H1 (cell line): ENCODE data around the gene USP53. TPM values are rescaled to one million over a fixed set of nuclear protein-coding genes. Genes with fewer than 3 reads are reported as not detected.

ENCODE experiments used
- BACH1 ChIP-seq: IDR thresholded peaks from 2 replicates; pipeline ENCODE4 v1.6.1; 2012; ENCODE audit warnings: low read length, improper control_type of control experiment
- BCL11A ChIP-seq, 2 experiments: IDR thresholded peaks; one replicate each; pipeline ENCODE4 v1.6.1; 2011; ENCODE audit warnings: low read depth in 2 of 2, low read length in 2 of 2, mild to moderate bottlenecking in 2 of 2
- CHD1 ChIP-seq: IDR thresholded peaks from 2 replicates; pipeline ENCODE4 v1.6.1; 2012; ENCODE audit warnings: low read depth, low read length, improper control_type of control experiment
- JUN ChIP-seq: IDR thresholded peaks from 2 replicates; pipeline ENCODE4 v1.6.1; 2011; ENCODE audit warnings: low read depth, mild to moderate bottlenecking, improper control_type of control experiment, low read length
- SIN3A ChIP-seq, 2 experiments: IDR thresholded peaks in 1 of 2; conservative IDR thresholded peaks in 1 of 2; 2 replicates each; pipeline ENCODE4 v1.6.1; 2011 to 2012; ENCODE audit warnings: low read length in 2 of 2, improper control_type of control experiment in 1 of 2, low read depth in 1 of 2, mild to moderate bottlenecking in 1 of 2
- polyA plus RNA-seq, 7 experiments: library from polyadenylated mRNA; depleted of rRNA in 3 of 7; stranded (reverse) in 5 of 7; unstranded in 2 of 7; fragments of >200 nt in 5 of 7; fragments of 200-250 nt in 2 of 7; gene quantifications; 1 replicate in 5 of 7; 2 replicates in 1 of 7; 4 replicates in 1 of 7; pipeline versions ENCODE4 v1.2.1 to v1.2.3, GENCODE V29; 2011 to 2013; ENCODE audit warnings: missing spikeins in 2 of 7, mixed read lengths in 2 of 7
- total RNA-seq: library from RNA; stranded (reverse); fragmentation: NEBNext Ultra II Directional; extraction: Animal tissue kit (Norgen Biotek cat#: 25700); gene quantifications from 2 replicates; pipeline ENCODE4 v1.2.1, GENCODE V29; 2021

USP53 gene
- total and polyA plus RNA-seq, 2 of the 8 experiments (the other 6 are each of a cell fraction or from before 2014, with no cell fraction given): 2.9 to 14.9 TPM

- TF ChIP-seq CHD1 (no peak), JUN (no peak), BACH1 (no peak), SIN3A (conservative IDR thresholded peaks at IDR 0.05 in 1 of 2, IDR thresholded peaks at IDR 0.05 in 1 of 2; ENCODE audit: low read depth in 1 of 2, low read length in 2 of 2) (no peak), BCL11A (IDR thresholded peaks at IDR 0.05; ENCODE audit: low read depth in 2 of 2, low read length in 2 of 2) (no peak)
- TF ChIP-seq, all 59 proteins: peak for 0
Measured at GRCh38 chr4:119210775-119211174, 1.7 kb upstream of the USP53 start (continued).
